Measurements from ENCODE around the gene FCRL5.

The FCRL5 gene

GRCh38 chr1:157515709-157516108 is 36.6 kb downstream of the FCRL5 start:
- no peak overlapping the region for H3K4me3 ChIP-seq (ENCODE audit: low read length)
- TF ChIP-seq, protein P1, sequence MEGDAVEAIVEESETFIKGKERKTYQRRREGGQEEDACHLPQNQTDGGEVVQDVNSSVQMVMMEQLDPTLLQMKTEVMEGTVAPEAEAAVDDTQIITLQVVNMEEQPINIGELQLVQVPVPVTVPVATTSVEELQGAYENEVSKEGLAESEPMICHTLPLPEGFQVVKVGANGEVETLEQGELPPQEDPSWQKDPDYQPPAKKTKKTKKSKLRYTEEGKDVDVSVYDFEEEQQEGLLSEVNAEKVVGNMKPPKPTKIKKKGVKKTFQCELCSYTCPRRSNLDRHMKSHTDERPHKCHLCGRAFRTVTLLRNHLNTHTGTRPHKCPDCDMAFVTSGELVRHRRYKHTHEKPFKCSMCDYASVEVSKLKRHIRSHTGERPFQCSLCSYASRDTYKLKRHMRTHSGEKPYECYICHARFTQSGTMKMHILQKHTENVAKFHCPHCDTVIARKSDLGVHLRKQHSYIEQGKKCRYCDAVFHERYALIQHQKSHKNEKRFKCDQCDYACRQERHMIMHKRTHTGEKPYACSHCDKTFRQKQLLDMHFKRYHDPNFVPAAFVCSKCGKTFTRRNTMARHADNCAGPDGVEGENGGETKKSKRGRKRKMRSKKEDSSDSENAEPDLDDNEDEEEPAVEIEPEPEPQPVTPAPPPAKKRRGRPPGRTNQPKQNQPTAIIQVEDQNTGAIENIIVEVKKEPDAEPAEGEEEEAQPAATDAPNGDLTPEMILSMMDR (IDR thresholded peaks at IDR 0.05; ENCODE audit: insufficient read depth, low read depth, low read length, missing control alignments), result no peak
- DNase-seq (ENCODE audit: low read depth), result no peak

GRCh38 chr1:157515141-157515540 is 37.2 kb downstream of the FCRL5 start:
- no peak for DNase-seq (ENCODE audit: low read depth)
- no peak overlapping the region for H3K4me3 ChIP-seq (ENCODE audit: low read length)
- TF ChIP-seq, protein P1 (IDR thresholded peaks at IDR 0.05; ENCODE audit: insufficient read depth, low read depth, low read length, missing control alignments), result no peak

DNA sequence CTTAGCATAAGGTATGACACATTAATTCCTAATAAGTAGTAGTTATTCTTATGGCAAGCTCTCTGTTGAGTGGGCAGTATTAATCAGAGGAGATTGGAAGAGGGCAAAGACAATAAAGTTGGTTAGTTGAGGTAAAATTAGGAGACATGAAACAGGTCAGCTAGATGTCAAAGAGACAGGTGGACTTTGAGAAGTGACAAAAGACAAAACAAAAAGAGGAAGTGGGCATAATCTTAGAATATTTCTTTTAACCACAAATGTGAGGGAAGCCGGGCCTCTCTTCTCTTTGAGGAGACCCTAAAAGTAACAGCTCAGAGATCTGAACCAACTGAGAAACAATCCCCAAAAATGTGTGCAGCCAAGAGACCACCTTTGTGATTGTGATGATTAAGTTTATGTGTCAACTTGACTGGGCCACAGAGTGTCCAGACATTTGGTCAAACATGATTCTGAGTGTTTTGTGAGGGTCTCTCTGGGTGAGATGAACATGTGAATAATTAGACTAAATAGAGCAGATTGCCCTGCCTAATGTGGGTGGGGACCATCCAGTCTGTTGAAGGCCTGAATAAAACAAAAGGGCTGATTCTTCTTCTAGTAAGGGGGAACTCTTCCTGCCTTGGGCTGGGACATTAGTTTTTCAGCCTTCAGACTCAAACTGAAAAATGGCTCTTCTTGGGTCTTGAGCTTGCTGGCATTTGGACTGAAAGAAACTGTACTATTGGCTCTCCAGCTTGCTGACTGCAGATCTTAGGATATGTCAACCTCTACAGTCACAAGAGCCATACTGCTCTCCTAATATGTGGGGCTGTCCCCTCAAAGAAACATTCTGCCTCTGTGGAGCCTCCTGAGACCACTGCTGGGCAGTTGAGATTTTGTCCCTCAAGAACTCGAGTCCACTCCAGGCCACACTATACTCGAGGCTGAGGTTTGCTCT is 40.0 kb downstream of the FCRL5 start:
- H3K4me3 ChIP-seq (ENCODE audit: low read length), result no peak overlapping the region
- DNase-seq (ENCODE audit: low read depth), result no peak
- TF ChIP-seq, protein P1 (IDR thresholded peaks at IDR 0.05; ENCODE audit: insufficient read depth, low read depth, low read length, missing control alignments), result no peak

DNA sequence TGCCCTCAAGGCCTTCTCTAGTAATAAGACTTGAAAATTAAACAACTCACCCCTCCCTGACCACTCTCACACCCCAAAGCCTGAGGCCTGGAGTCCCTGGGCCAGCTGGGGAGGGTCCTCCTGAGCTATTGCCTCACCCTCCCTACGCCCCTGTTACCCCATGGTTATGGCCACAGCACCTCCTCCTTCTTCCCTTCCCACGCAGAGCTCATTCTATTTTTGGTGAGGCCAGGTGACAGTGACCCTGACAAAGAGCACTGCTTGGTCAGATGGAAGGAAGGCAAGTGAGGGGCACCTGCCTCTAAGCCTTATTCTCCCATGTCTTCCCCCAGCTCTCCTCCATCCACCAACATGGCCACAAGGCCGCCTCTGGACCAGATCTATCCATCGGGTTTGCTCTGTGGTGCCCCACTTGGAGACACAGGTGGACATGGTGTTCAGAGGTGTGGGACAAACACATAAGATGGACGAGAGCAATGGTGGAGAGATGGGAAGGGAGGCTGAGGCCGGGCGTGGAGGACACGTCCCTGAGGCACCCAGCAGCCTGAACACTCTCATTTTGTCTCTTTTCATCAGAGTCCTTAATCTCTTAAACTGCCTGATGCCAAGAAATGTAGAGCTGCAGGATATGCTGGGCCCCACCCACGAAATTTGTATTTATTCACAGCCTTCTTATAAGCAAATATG is 42.6 kb downstream of the FCRL5 start:
- TF ChIP-seq, protein P1 (IDR thresholded peaks at IDR 0.05; ENCODE audit: insufficient read depth, low read depth, low read length, missing control alignments), result no peak
- DNase-seq (ENCODE audit: low read depth), result no peak

GRCh38 chr1:157505481-157506272 is 46.6 kb downstream of the FCRL5 start:
- TF ChIP-seq, protein P1 (IDR thresholded peaks at IDR 0.05; ENCODE audit: insufficient read depth, low read depth, low read length, missing control alignments), result peak; percentile 71
- peak; percentile 69 for DNase-seq (ENCODE audit: low read depth)
- H3K4me3 ChIP-seq (ENCODE audit: low read length), result no peak overlapping the region

More for the DNA sequence above, 42.6 kb downstream of the FCRL5 start:
- H3K4me3 ChIP-seq (ENCODE audit: low read length), result no peak overlapping the region

GRCh38 chr1:157504646-157505045 is 47.7 kb downstream of the FCRL5 start:
- DNase-seq (ENCODE audit: low read depth), result no peak
- H3K4me3 ChIP-seq (ENCODE audit: low read length), result no peak overlapping the region
- TF ChIP-seq, protein P1 (IDR thresholded peaks at IDR 0.05; ENCODE audit: insufficient read depth, low read depth, low read length, missing control alignments), result no peak

All from epithelial cell of esophagus (primary cell).